H9 (cell line): ENCODE results near the gene ASPN. TPM values are rescaled to one million over a fixed set of nuclear protein-coding genes. Genes with fewer than 3 reads are reported as not detected.

Source experiments
- DNase-seq: peaks from one replicate; pipeline ENCODE4 v3.0.0-alpha.2; 2017
- H2AFZ ChIP-seq: one replicate; pipeline ENCODE4 v1.6.1; 2013; ENCODE audit warnings: mild to moderate bottlenecking, low read length, control low read depth, moderate library complexity
- H2AK5ac ChIP-seq: 2 replicates; pipeline ENCODE4 v1.6.1; 2013; ENCODE audit warnings: low read length, control low read depth, mixed read lengths; ENCODE audit not compliant: insufficient read length
- H2BK120ac ChIP-seq: one replicate; pipeline ENCODE4 v1.6.1; 2013; ENCODE audit warnings: low read depth, mild to moderate bottlenecking, low read length, control low read depth, inconsistent platforms; ENCODE audit not compliant: poor library complexity, severe bottlenecking
- H2BK12ac ChIP-seq: 2 replicates; pipeline ENCODE4 v1.6.1; 2013; ENCODE audit warnings: low read length, control low read depth, mixed read lengths, low read depth; ENCODE audit not compliant: insufficient read length
- H2BK15ac ChIP-seq: 2 replicates; pipeline ENCODE4 v1.6.1; 2013; ENCODE audit warnings: low read depth, low read length, control low read depth
- H2BK20ac ChIP-seq: one replicate; pipeline ENCODE4 v1.6.1; 2013; ENCODE audit warnings: low read depth, mild to moderate bottlenecking, low read length, control low read depth, inconsistent platforms; ENCODE audit not compliant: poor library complexity, severe bottlenecking
- H2BK5ac ChIP-seq: 2 replicates; pipeline ENCODE4 v1.6.1; 2013; ENCODE audit warnings: low read length, control low read depth, mixed read lengths; ENCODE audit not compliant: insufficient read length
- H3K14ac ChIP-seq: 2 replicates; pipeline ENCODE4 v1.6.1; 2013; ENCODE audit warnings: low read length, control low read depth; ENCODE audit not compliant: insufficient read depth
- H3K18ac ChIP-seq: 2 replicates; pipeline ENCODE4 v1.6.1; 2013; ENCODE audit warnings: low read depth, mild to moderate bottlenecking, mixed read lengths, low read length, control low read depth; ENCODE audit not compliant: insufficient read length
- H3K23ac ChIP-seq: 2 replicates; pipeline ENCODE4 v1.6.1; 2013; ENCODE audit warnings: low read length, control low read depth, mixed read lengths, low read depth; ENCODE audit not compliant: insufficient read length
- H3K23me2 ChIP-seq: 2 replicates; pipeline ENCODE4 v1.6.1; 2013; ENCODE audit warnings: low read depth, mild to moderate bottlenecking, mixed read lengths, low read length, control low read depth; ENCODE audit not compliant: insufficient read length, poor library complexity, severe bottlenecking
- H3K27ac ChIP-seq: 2 replicates; pipeline ENCODE4 v1.5.1; 2013; ENCODE audit warnings: low read length, control low read depth, mixed read lengths, low read depth; ENCODE audit not compliant: insufficient read length
- H3K27me3 ChIP-seq: 2 replicates; pipeline ENCODE4 v1.6.1; 2013; ENCODE audit warnings: low read length, control low read depth, inconsistent platforms; ENCODE audit not compliant: insufficient read depth
- H3K4ac ChIP-seq: 2 replicates; pipeline ENCODE4 v1.6.1; 2013; ENCODE audit warnings: low read depth, mild to moderate bottlenecking, control low read depth, inconsistent platforms, low read length, moderate library complexity
- H3K4me1 ChIP-seq: 2 replicates; pipeline ENCODE4 v1.6.1; 2013; ENCODE audit warnings: low read length, control low read depth, inconsistent platforms; ENCODE audit not compliant: insufficient read depth
- H3K4me2 ChIP-seq: 2 replicates; pipeline ENCODE4 v1.6.1; 2013; ENCODE audit warnings: low read length, control low read depth, mixed read lengths; ENCODE audit not compliant: insufficient read length, insufficient read depth
- H3K56ac ChIP-seq: 2 replicates; pipeline ENCODE4 v1.6.1; 2013; ENCODE audit warnings: low read depth, mild to moderate bottlenecking, mixed read lengths, low read length, control low read depth; ENCODE audit not compliant: insufficient read length
- H3K79me1 ChIP-seq: 2 replicates; pipeline ENCODE4 v1.6.1; 2013; ENCODE audit warnings: low read depth, mild to moderate bottlenecking, moderate library complexity, low read length, control low read depth, inconsistent platforms; ENCODE audit not compliant: insufficient read depth, poor library complexity, severe bottlenecking
- H3K79me2 ChIP-seq: 2 replicates; pipeline ENCODE4 v1.6.1; 2013; ENCODE audit warnings: low read length, control low read depth, inconsistent platforms; ENCODE audit not compliant: insufficient read depth
- H3K9ac ChIP-seq: 2 replicates; pipeline ENCODE4 v1.6.1; 2013; ENCODE audit warnings: low read length, control low read depth, mixed read lengths; ENCODE audit not compliant: insufficient read length; ENCODE audit errors: extremely low read depth
- H3K9me3 ChIP-seq: one replicate; pipeline ENCODE4 v1.6.1; 2013; ENCODE audit warnings: low read depth, low read length, inconsistent platforms; ENCODE audit not compliant: control insufficient read depth
- H3T11ph ChIP-seq: one replicate; pipeline ENCODE4 v1.6.1; 2013; ENCODE audit warnings: mild to moderate bottlenecking, low read length, control low read depth, inconsistent platforms
- H4K20me1 ChIP-seq: one replicate; pipeline ENCODE4 v1.6.1; 2013; ENCODE audit not compliant: control insufficient read depth, insufficient read length, insufficient read depth
- H4K5ac ChIP-seq: 2 replicates; pipeline ENCODE4 v1.6.1; 2013; ENCODE audit warnings: low read depth, mild to moderate bottlenecking, mixed read lengths, low read length, control low read depth; ENCODE audit not compliant: insufficient read length
- H4K8ac ChIP-seq: replicated peaks from 2 replicates; pipeline ENCODE4 v1.6.1; 2013; ENCODE audit warnings: low read length, control low read depth, mixed read lengths, low read depth; ENCODE audit not compliant: insufficient read length
- H4K91ac ChIP-seq: 2 replicates; pipeline ENCODE4 v1.6.1; 2013; ENCODE audit warnings: low read depth, mild to moderate bottlenecking, moderate library complexity, mixed read lengths, low read length, control low read depth; ENCODE audit not compliant: insufficient read length
- H3K27ac Mint-ChIP-seq, 3 experiments: 2 replicates in 2 of 3; 3 replicates in 1 of 3; pipeline ENCODE4 v1.8.0; 2020 to 2021; ENCODE audit warnings: mixed read lengths in 3 of 3, mild to moderate bottlenecking in 1 of 3, moderate library complexity in 1 of 3
- H3K27me3 Mint-ChIP-seq: 2 replicates; pipeline ENCODE4 v1.8.0; 2021; ENCODE audit warnings: low read depth, mild to moderate bottlenecking, moderate library complexity, mixed read lengths
- H3K36me3 Mint-ChIP-seq, 3 experiments: 2 replicates in 2 of 3; 3 replicates in 1 of 3; pipeline ENCODE4 v1.8.0; 2020 to 2021; ENCODE audit warnings: low read depth in 3 of 3, mixed read lengths in 3 of 3; ENCODE audit not compliant: insufficient read depth in 1 of 3
- H3K4me1 Mint-ChIP-seq, 2 experiments: 2 replicates each; pipeline ENCODE4 v1.8.0; 2020; ENCODE audit warnings: mixed read lengths in 2 of 2
- H3K4me3 Mint-ChIP-seq, 2 experiments: 2 replicates in 1 of 2; 3 replicates in 1 of 2; pipeline ENCODE4 v1.8.0; 2020 to 2021; ENCODE audit warnings: mild to moderate bottlenecking in 2 of 2, mixed read lengths in 2 of 2, moderate library complexity in 1 of 2
- H3K9me3 Mint-ChIP-seq, 2 experiments: 2 replicates in 1 of 2; 3 replicates in 1 of 2; pipeline ENCODE4 v1.8.0; 2020; ENCODE audit warnings: mild to moderate bottlenecking in 2 of 2, mixed read lengths in 2 of 2, moderate library complexity in 1 of 2
- WGBS: extraction: QIAGEN DNeasy Blood & Tissue Kit; methylation state at CpG from one replicate; pipeline ENCODE4 v1.1.7; 2013; ENCODE audit warnings: missing lambda C conversion rate, low lambda C conversion rate, mixed read lengths; ENCODE audit not compliant: insufficient read length; ENCODE audit errors: extremely low coverage; 5-methylcytosine and 5-hydroxymethylcytosine counted together
- total RNA-seq: library from RNA; stranded (reverse); gene quantifications from 2 replicates; pipeline ENCODE4 v1.2.1, GENCODE V29; 2021
- TF ChIP-seq, protein P1 (sequence below): fragments of 200-600 bp; sonication (generic); conservative IDR thresholded peaks from 3 replicates; pipeline ENCODE4 v1.8.0; 2021; ENCODE audit warnings: antibody characterized with exemption, mild to moderate bottlenecking

The ASPN gene
- total RNA-seq, 1 experiment from 2014 or later, result not detected

DNA sequence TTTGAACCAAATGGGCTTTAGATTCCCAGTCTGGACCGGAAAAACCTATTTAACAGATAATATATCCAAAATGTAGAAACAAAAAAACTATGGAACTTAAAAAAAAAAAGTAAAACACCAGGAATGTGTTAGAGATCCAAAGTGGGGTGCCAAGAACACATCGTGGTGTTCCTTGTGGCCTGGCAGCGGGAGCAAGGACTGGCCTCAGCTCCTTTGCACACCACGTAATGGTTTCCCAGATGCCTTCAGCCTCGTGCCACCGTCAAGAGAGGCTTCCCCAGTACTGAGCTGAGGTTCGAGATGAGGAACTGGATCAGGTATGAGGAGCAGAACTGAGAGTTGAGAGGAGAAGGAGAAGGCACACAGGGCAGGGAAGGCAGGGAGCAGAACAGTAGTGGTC is 3.5 kb downstream of the ASPN start:
- H3K56ac ChIP-seq, result no peak overlapping the region
- H4K5ac ChIP-seq, result no peak overlapping the region
- no peak overlapping the region for H3K27ac Mint-ChIP-seq
- no peak overlapping the region; the same call in 1 of the 2 replicates for H3K14ac ChIP-seq
- TF ChIP-seq, protein P1, sequence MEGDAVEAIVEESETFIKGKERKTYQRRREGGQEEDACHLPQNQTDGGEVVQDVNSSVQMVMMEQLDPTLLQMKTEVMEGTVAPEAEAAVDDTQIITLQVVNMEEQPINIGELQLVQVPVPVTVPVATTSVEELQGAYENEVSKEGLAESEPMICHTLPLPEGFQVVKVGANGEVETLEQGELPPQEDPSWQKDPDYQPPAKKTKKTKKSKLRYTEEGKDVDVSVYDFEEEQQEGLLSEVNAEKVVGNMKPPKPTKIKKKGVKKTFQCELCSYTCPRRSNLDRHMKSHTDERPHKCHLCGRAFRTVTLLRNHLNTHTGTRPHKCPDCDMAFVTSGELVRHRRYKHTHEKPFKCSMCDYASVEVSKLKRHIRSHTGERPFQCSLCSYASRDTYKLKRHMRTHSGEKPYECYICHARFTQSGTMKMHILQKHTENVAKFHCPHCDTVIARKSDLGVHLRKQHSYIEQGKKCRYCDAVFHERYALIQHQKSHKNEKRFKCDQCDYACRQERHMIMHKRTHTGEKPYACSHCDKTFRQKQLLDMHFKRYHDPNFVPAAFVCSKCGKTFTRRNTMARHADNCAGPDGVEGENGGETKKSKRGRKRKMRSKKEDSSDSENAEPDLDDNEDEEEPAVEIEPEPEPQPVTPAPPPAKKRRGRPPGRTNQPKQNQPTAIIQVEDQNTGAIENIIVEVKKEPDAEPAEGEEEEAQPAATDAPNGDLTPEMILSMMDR, result no peak
- no peaks in the 10 kb centered on the region for H3K36me3 Mint-ChIP-seq
- H3K27ac ChIP-seq, result no peak overlapping the region
- H3K9me3 ChIP-seq, result no peaks in the 10 kb centered on the region
- H3K27me3 Mint-ChIP-seq, result no peaks in the 10 kb centered on the region
- no peak overlapping the region for H2AFZ ChIP-seq
- no peak overlapping the region for H3K4me3 Mint-ChIP-seq
- H2BK120ac ChIP-seq, result no peak overlapping the region
- H2BK15ac ChIP-seq, result no peak overlapping the region
- H3K23me2 ChIP-seq, result no peaks in the 10 kb centered on the region
- no peak overlapping the region for H2BK20ac ChIP-seq
- H3K4ac ChIP-seq, result no peak overlapping the region
- H3K23ac ChIP-seq, result no peak overlapping the region
- H3K4me1 Mint-ChIP-seq, result peaks cover 8 to 12% of the 10 kb centered on the region in 2 experiments
- no peak overlapping the region for H3T11ph ChIP-seq
- H3K18ac ChIP-seq, result no peak overlapping the region
- no peak overlapping the region for H4K8ac ChIP-seq
- no peak overlapping the region for H4K91ac ChIP-seq
- no peaks in the 10 kb centered on the region for H3K79me1 ChIP-seq
- DNase-seq, result no peak
- H3K4me1 ChIP-seq, result no peaks in the 10 kb centered on the region
- no peak overlapping the region for H3K9ac ChIP-seq
- WGBS, result no CpG with 5 or more reads among the region's 7 CpGs
- no peaks in the 10 kb centered on the region for H3K9me3 Mint-ChIP-seq
- no peaks in the 10 kb centered on the region for H3K79me2 ChIP-seq
- H3K4me2 ChIP-seq, result no peak overlapping the region
- H2AK5ac ChIP-seq, result no peak overlapping the region
- no peaks in the 10 kb centered on the region for H4K20me1 ChIP-seq
- no peak overlapping the region for H2BK5ac ChIP-seq
- no peaks in the 10 kb centered on the region for H3K27me3 ChIP-seq
- no peak overlapping the region for H2BK12ac ChIP-seq
